ENCODE data around the gene ADM2.

GRCh38 chr22:50530877-50531545 is 49.7 kb downstream of the ADM2 start:
- TF ChIP-seq EZH2 (IDR thresholded peaks at IDR 0.05) (no peak), POLR2AphosphoS5 (IDR thresholded peaks at IDR 0.05; ENCODE audit: borderline replicate concordance, low read depth, low read length) (no peak), FOXP2 (optimal IDR thresholded peaks at IDR 0.05; ENCODE audit: control extremely low read depth, extremely low read length, insufficient read depth) (no peak)

Measured in SK-N-MC (cell line).